ENCODE results near the gene EXOSC7. TPM values are rescaled to one million over a fixed set of nuclear protein-coding genes. Genes with fewer than 3 reads are reported as not detected.

Gene EXOSC7
- total and polyA plus RNA-seq, 2 experiments from 2014 or later = 31.1 to 53.5 TPM

- Histone ChIP-seq H2AFZ (no peak overlapping the region), H3K79me2 (ENCODE audit: insufficient read depth) (no peaks in the 10 kb centered on the region), H3K27me3 (replicated peaks; ENCODE audit: insufficient read depth) (no peaks in the 10 kb centered on the region), H3F3A (ENCODE audit: insufficient read depth) (peaks cover 50% of the 10 kb centered on the region), H3K9me2 (ENCODE audit: insufficient read depth) (no peaks in the 10 kb centered on the region), H3K4me1 (ENCODE audit: insufficient read depth) (peaks cover 63% of the 10 kb centered on the region), H3K9me3 (ENCODE audit: low read depth) (no peaks in the 10 kb centered on the region), H3K9ac (peak overlapping the region; percentile 74), H3K4me3 (peak overlapping the region; percentile 56), H3K36me3 (ENCODE audit: low read depth) (no peaks in the 10 kb centered on the region), H4K20me1 (ENCODE audit: insufficient read depth) (no peaks in the 10 kb centered on the region), H3K4me2 (ENCODE audit: unreplicated experiment) (peak overlapping the region; percentile 79), H3K27ac (peak overlapping the region; percentile 93)
- no peak for TF ChIP-seq EZH2phosphoT487 (IDR thresholded peaks at IDR 0.05; ENCODE audit: insufficient read depth, low read depth)
- no peak for TF ChIP-seq EZH2 (IDR thresholded peaks at IDR 0.05; ENCODE audit: insufficient read depth, poor library complexity, severe bottlenecking)
- WGBS, 2 experiments (ENCODE audit: low coverage in 1 of 2, low lambda C conversion rate in 2 of 2, missing lambda C conversion rate in 2 of 2) = 0 to 1% methylated on average over 7 of the region's 7 CpGs
- in situ Hi-C loops (cut with MboI) = no loop called here
- DNase-seq = peak; percentile 97
Measured at GRCh38 chr3:45011756-45012508, 35.9 kb downstream of the EXOSC7 start.

- no peak for DNase-seq
- Histone ChIP-seq H2AFZ (no peak overlapping the region), H3F3A (ENCODE audit: insufficient read depth) (peaks cover 44% of the 10 kb centered on the region), H3K9me2 (ENCODE audit: insufficient read depth) (no peaks in the 10 kb centered on the region), H3K4me2 (ENCODE audit: unreplicated experiment) (peak overlapping the region; percentile 79), H3K27ac (peak overlapping the region; percentile 93), H4K20me1 (ENCODE audit: insufficient read depth) (no peaks in the 10 kb centered on the region), H3K9ac (peak overlapping the region; percentile 39), H3K4me1 (ENCODE audit: insufficient read depth) (peaks cover 62% of the 10 kb centered on the region), H3K27me3 (replicated peaks; ENCODE audit: insufficient read depth) (no peaks in the 10 kb centered on the region), H3K79me2 (ENCODE audit: insufficient read depth) (no peaks in the 10 kb centered on the region), H3K4me3 (0 out of 2 replicates have a peak overlapping the region, but pooled peaks have one; percentile 56), H3K9me3 (ENCODE audit: low read depth) (no peaks in the 10 kb centered on the region), H3K36me3 (ENCODE audit: low read depth) (no peaks in the 10 kb centered on the region)
- WGBS, 2 experiments (ENCODE audit: low coverage in 1 of 2, low lambda C conversion rate in 2 of 2, missing lambda C conversion rate in 2 of 2) = 37 to 41% methylated on average over 4 of the region's 4 CpGs
- TF ChIP-seq EZH2phosphoT487 (IDR thresholded peaks at IDR 0.05; ENCODE audit: insufficient read depth, low read depth) (no peak), EZH2 (IDR thresholded peaks at IDR 0.05; ENCODE audit: insufficient read depth, poor library complexity, severe bottlenecking) (no peak)
- in situ Hi-C loops (cut with MboI) = no loop called here
Measured at GRCh38 chr3:45012577-45012976, 36.5 kb downstream of the EXOSC7 start.

GRCh38 chr3:45016916-45017315 lies 40.9 kb downstream of the EXOSC7 start:
- Histone ChIP-seq H3K4me1 (ENCODE audit: insufficient read depth) (peaks cover 21% of the 10 kb centered on the region), H3K4me3 (no peak overlapping the region), H3K9ac (no peak overlapping the region), H2AFZ (no peak overlapping the region), H3K9me3 (ENCODE audit: low read depth) (no peaks in the 10 kb centered on the region), H3F3A (ENCODE audit: insufficient read depth) (peaks cover 9% of the 10 kb centered on the region), H3K4me2 (ENCODE audit: unreplicated experiment) (no peak overlapping the region), H3K36me3 (ENCODE audit: low read depth) (no peaks in the 10 kb centered on the region), H3K79me2 (ENCODE audit: insufficient read depth) (no peaks in the 10 kb centered on the region), H4K20me1 (ENCODE audit: insufficient read depth) (no peaks in the 10 kb centered on the region), H3K27ac (no peak overlapping the region), H3K27me3 (replicated peaks; ENCODE audit: insufficient read depth) (no peaks in the 10 kb centered on the region), H3K9me2 (ENCODE audit: insufficient read depth) (no peaks in the 10 kb centered on the region)
- 76 to 93% methylated on average over 2 of the region's 2 CpGs for WGBS, 2 experiments (ENCODE audit: low coverage in 1 of 2, low lambda C conversion rate in 2 of 2, missing lambda C conversion rate in 2 of 2)
- TF ChIP-seq EZH2 (IDR thresholded peaks at IDR 0.05; ENCODE audit: insufficient read depth, poor library complexity, severe bottlenecking) (no peak), EZH2phosphoT487 (IDR thresholded peaks at IDR 0.05; ENCODE audit: insufficient read depth, low read depth) (no peak)
- in situ Hi-C loops (cut with MboI) = no loop called here
- DNase-seq = no peak

- in situ Hi-C loops (cut with MboI) = no loop called here
- Histone ChIP-seq H2AFZ (no peak overlapping the region), H3K4me2 (ENCODE audit: unreplicated experiment) (no peak overlapping the region), H3K79me2 (ENCODE audit: insufficient read depth) (no peaks in the 10 kb centered on the region), H3K9me3 (ENCODE audit: low read depth) (no peaks in the 10 kb centered on the region), H3K4me3 (no peak overlapping the region), H3K27me3 (replicated peaks; ENCODE audit: insufficient read depth) (no peaks in the 10 kb centered on the region), H4K20me1 (ENCODE audit: insufficient read depth) (no peaks in the 10 kb centered on the region), H3K27ac (no peak overlapping the region), H3F3A (ENCODE audit: insufficient read depth) (peaks cover 2% of the 10 kb centered on the region), H3K9ac (no peak overlapping the region), H3K36me3 (ENCODE audit: low read depth) (no peaks in the 10 kb centered on the region), H3K9me2 (ENCODE audit: insufficient read depth) (no peaks in the 10 kb centered on the region), H3K4me1 (ENCODE audit: insufficient read depth) (peaks cover 14% of the 10 kb centered on the region)
- TF ChIP-seq EZH2 (IDR thresholded peaks at IDR 0.05; ENCODE audit: insufficient read depth, poor library complexity, severe bottlenecking) (no peak), EZH2phosphoT487 (IDR thresholded peaks at IDR 0.05; ENCODE audit: insufficient read depth, low read depth) (no peak)
- 31 to 40% methylated on average over 5 of the region's 5 CpGs for WGBS, 2 experiments (ENCODE audit: low coverage in 1 of 2, low lambda C conversion rate in 2 of 2, missing lambda C conversion rate in 2 of 2)
- DNase-seq = no peak
Measured at GRCh38 chr3:45017821-45018220, 41.8 kb downstream of the EXOSC7 start.

All from GM23248 (cell line).